HFFc6 (cell line): ENCODE results near the gene HIPK2. TPM values are rescaled to one million over a fixed set of nuclear protein-coding genes. Genes with fewer than 3 reads are reported as not detected.

Experiments
- DNase-seq: peaks from one replicate; pipeline ENCODE4 v3.0.0-alpha.2; 2018
- H3K27ac Mint-ChIP-seq: 2 replicates; pipeline ENCODE4 v1.8.0; 2020; ENCODE audit warnings: mild to moderate bottlenecking, mixed read lengths
- H3K27me3 Mint-ChIP-seq: 2 replicates; pipeline ENCODE4 v1.8.0; 2021; ENCODE audit warnings: mild to moderate bottlenecking, moderate library complexity, mixed read lengths; ENCODE audit not compliant: insufficient read depth
- H3K36me3 Mint-ChIP-seq: 2 replicates; pipeline ENCODE4 v1.8.0; 2021; ENCODE audit warnings: low read depth, mixed read lengths
- H3K4me1 Mint-ChIP-seq: 2 replicates; pipeline ENCODE4 v1.8.0; 2020; ENCODE audit warnings: low read depth, mixed read lengths
- H3K4me3 Mint-ChIP-seq: 2 replicates; pipeline ENCODE4 v1.8.0; 2020; ENCODE audit warnings: mild to moderate bottlenecking, moderate library complexity, mixed read lengths
- H3K9me3 Mint-ChIP-seq: 2 replicates; pipeline ENCODE4 v1.8.0; 2020; ENCODE audit warnings: mild to moderate bottlenecking, mixed read lengths
- total RNA-seq, 6 experiments: library from RNA; stranded (reverse); fragmentation: NEBNext Ultra II Directional; extraction: Animal tissue kit (Norgen Biotek cat#: 25700); gene quantifications; 2 replicates in 1 of 6; 3 replicates in 5 of 6; pipeline ENCODE4 v1.2.3, GENCODE V29; 2021
- TF ChIP-seq, protein P1 (sequence below): fragments of 200-600 bp; sonication (generic); IDR thresholded peaks from 2 replicates; pipeline ENCODE4 v1.5.0; 2021; ENCODE audit warnings: antibody characterized with exemption, mild to moderate bottlenecking

The HIPK2 gene
- total RNA-seq, 6 experiments from 2014 or later, result 14.6 to 33.4 (median 31.4) TPM

DNA sequence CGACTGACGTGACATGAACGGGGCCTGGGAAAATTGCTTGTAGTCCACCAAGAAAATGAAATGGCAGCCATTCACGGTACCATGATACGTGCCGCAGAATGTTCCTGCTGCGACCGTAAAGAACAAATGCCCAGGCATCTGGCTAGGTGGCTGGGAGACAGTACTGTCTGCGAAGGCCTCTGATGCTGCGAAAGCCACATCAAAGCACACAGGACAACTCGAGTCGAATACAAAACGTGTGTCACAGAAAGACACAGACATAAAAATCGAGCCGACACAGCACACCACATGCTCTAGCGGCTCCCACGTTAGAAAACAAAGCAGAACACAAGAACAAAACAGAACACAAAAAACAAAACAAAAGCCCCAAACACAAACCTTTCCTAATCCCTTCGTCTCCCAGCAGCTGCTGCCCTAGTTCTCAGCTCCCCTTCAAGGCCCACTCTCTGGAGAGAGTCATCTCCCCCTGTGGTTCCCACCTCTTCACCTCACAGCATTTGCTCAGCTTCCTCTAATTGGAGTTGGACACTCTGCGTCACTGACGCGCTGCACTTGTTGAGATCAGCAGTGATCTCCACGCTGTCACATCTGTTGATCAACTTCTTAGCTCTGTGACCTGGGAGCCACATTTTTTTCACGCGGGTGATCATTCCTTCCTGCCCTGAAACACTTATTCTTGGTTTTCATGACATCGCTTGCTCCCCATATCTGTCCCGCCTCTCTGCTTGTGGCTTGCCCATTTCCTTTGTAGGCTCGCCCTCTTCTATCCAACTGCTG is 142.1 kb downstream of the HIPK2 start:
- no peak for DNase-seq
- Mint-ChIP-seq H3K4me3 (no peak overlapping the region), H3K36me3 (peaks cover 33% of the 10 kb centered on the region), H3K27me3 (no peaks in the 10 kb centered on the region; the same call in 1 of the 2 replicates), H3K27ac (no peak overlapping the region), H3K4me1 (no peaks in the 10 kb centered on the region), H3K9me3 (no peaks in the 10 kb centered on the region)
- TF ChIP-seq, protein P1, sequence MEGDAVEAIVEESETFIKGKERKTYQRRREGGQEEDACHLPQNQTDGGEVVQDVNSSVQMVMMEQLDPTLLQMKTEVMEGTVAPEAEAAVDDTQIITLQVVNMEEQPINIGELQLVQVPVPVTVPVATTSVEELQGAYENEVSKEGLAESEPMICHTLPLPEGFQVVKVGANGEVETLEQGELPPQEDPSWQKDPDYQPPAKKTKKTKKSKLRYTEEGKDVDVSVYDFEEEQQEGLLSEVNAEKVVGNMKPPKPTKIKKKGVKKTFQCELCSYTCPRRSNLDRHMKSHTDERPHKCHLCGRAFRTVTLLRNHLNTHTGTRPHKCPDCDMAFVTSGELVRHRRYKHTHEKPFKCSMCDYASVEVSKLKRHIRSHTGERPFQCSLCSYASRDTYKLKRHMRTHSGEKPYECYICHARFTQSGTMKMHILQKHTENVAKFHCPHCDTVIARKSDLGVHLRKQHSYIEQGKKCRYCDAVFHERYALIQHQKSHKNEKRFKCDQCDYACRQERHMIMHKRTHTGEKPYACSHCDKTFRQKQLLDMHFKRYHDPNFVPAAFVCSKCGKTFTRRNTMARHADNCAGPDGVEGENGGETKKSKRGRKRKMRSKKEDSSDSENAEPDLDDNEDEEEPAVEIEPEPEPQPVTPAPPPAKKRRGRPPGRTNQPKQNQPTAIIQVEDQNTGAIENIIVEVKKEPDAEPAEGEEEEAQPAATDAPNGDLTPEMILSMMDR, result no peak

DNA sequence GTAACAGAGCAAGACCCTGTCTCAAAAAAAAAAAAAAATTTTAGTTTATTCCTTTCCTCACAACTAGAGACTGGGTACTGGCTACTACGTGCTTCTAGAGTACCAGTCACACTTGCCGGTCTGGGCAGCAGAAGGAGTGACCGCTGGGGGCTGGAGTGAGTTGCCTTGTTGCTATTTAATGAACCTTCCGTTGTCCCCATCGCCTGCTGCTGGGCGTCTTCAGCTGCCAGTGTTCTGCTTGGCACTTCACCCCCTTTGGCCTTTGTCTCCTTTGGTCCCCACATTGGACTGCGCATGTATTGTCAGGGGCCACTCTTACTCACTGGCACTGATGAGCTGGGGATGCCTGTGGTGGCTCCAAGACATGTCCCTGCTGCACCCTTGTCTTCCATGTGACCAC is 143.7 kb downstream of the HIPK2 start:
- Mint-ChIP-seq H3K4me3 (no peak overlapping the region), H3K36me3 (peaks cover 31% of the 10 kb centered on the region)
- TF ChIP-seq, protein P1, result no peak

DNA sequence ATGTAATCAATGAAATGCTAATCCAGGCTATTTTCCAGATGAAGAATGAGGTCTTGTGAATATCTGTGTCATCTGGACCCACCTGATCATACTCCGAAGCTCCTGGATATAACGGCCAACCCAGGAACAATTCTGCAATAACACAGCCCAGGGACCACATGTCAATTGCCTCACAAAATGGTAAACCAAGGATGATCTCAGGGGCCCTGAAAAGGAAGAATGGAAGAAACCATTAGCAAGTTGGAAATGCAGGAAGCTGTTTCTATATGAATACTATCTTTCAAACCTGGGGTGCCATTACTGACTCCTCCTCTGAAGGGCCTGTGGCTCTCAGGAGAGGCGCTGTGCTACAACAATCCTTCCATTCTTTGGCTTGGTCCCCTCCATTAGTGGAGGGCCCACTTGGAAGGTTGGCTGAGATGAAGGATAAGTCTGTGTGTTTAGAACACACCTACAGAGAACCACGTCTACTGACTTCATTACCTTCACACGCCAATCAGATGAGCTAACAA is 146.2 kb downstream of the HIPK2 start:
- Mint-ChIP-seq H3K36me3 (peaks cover 34% of the 10 kb centered on the region), H3K27ac (no peak overlapping the region), H3K27me3 (no peaks in the 10 kb centered on the region), H3K4me3 (no peak overlapping the region), H3K4me1 (peaks cover 12% of the 10 kb centered on the region; the same call in 1 of the 2 replicates), H3K9me3 (no peaks in the 10 kb centered on the region)
- TF ChIP-seq, protein P1, result no peak
- DNase-seq, result no peak

More for the DNA sequence above, 143.7 kb downstream of the HIPK2 start:
- H3K27ac Mint-ChIP-seq, result no peak overlapping the region
- no peaks in the 10 kb centered on the region for H3K9me3 Mint-ChIP-seq
- no peaks in the 10 kb centered on the region; the same call in 1 of the 2 replicates for H3K27me3 Mint-ChIP-seq
- H3K4me1 Mint-ChIP-seq, result peaks cover 5% of the 10 kb centered on the region; the same call in 1 of the 2 replicates
- no peak for DNase-seq

DNA sequence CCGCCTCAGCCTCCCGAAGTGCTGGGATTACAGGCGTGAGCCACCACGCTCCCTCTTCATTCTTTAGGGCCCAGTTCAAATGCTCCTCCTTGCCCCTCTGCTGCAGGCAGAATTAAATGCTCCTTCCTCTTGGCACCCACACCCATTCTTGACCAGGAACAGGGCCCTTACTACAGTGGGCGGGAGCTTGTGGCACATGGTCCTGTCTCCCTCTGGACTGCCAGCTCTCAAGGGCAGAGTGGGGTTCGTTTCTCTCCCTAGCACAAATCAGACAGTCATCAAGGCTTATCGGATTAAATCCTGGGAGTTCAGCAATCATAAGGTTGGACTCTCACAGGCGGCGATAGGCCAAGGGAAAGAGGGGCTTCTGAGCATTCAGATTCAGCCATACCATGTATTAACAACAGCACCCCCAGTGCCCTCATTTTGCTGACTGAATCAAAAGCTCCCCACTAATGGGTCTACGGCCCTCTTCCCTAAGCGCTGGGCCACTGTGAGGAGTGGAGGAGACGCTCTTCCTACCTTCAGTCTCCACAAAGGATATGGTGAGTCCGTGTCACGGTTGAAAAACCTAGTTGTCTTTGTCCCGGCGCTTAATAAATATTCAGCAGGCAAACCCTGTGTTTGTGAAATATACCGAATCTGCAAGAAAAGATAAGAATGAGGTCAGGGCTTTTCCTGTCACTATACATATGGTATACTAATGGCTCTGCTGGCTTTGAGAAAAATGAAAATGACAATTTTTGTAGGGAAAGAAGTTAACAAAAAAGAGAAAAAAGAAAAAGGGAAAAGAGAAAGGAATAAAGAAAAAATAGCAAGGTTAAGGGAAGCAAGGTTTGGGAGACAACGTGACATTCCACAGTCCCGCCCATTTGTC is 146.9 kb downstream of the HIPK2 start:
- Mint-ChIP-seq H3K4me1 (peaks cover 12% of the 10 kb centered on the region; the same call in 1 of the 2 replicates), H3K9me3 (no peaks in the 10 kb centered on the region), H3K27me3 (peaks cover 1% of the 10 kb centered on the region; the same call in 1 of the 2 replicates), H3K36me3 (peaks cover 31% of the 10 kb centered on the region), H3K27ac (no peak overlapping the region), H3K4me3 (no peak overlapping the region)
- TF ChIP-seq, protein P1, result no peak
- DNase-seq, result no peak

DNA sequence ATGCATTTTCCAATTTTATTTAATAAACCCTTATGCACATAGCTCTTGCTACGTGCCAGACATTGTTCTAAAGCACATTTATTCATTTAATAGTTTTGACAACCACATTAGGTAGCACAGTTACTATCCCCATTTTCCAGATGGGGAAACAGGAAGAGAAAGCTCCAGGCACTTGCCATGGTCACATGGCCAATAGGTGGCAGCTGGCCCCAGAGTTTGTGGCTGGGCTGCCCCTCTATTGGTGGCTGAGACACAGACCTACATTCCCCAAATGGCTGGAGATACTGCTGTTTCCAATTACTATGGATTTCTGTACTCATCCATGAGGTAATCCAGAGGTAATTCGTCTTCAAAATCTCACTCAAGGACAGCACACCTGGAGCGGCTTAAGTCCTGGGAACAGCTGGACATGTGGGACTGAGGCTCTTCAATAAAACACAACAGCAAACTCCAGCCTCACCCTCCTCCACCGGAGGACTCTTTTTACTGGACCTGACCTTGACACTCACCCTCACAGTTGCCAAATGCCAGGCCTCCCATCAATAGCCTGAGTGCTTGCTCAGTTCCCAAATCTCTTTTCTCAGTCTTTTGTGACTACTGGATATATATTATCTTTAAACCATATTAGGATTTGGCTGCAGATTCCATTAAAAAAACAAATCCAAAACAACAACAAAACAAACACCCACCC is 148.3 kb downstream of the HIPK2 start:
- H3K27ac Mint-ChIP-seq, result no peak overlapping the region
- peaks cover 37% of the 10 kb centered on the region for H3K36me3 Mint-ChIP-seq
- no peak for DNase-seq
- no peaks in the 10 kb centered on the region for H3K9me3 Mint-ChIP-seq
- no peak overlapping the region for H3K4me3 Mint-ChIP-seq
- H3K4me1 Mint-ChIP-seq, result peaks cover 18% of the 10 kb centered on the region
- TF ChIP-seq, protein P1, result no peak; the same call in 1 of the 2 replicates
- H3K27me3 Mint-ChIP-seq, result peaks cover 1% of the 10 kb centered on the region; the same call in 1 of the 2 replicates
